HCT116 (cell line): Measurements from ENCODE around the gene VSIG10. TPM values are rescaled to one million over a fixed set of nuclear protein-coding genes. Genes with fewer than 3 reads are reported as not detected.
A peak's percentile ranks its signal among the peaks of the same experiment; 100 is the strongest.

Source experiments
- ATAC-seq: fragments of 200-7000 bp; cut with Tn5 transposase; 2 replicates; pipeline ENCODE4 v1.9.1; 2020; ENCODE audit warnings: mild to moderate bottlenecking, moderate library complexity
- BruUV-seq: library from RNA; stranded (reverse); fragments of 400-500 nt; replicated peaks from 2 replicates; lab custom pipeline; 2021; lab: Mats Ljungman, UMichigan
- CTCF ChIA-PET: fragments of 300-600 bp; sonication (Branson Sonifier 250); formaldehyde crosslinking; loops from one replicate; lab custom pipeline; 2021; ENCODE audit warnings: antibody characterized with exemption; lab: Charles Lee
- POLR2A ChIA-PET: fragments of 300-600, 350-600 bp; sonication (Branson Sonifier 250); formaldehyde crosslinking; loops from one replicate; lab custom pipeline; 2021; ENCODE audit warnings: antibody characterized with exemption; lab: Charles Lee
- RAD21 ChIA-PET, 2 experiments: fragments of 300-600 bp; sonication (Branson Sonifier 250); formaldehyde crosslinking; loops; one replicate each; lab custom pipeline; 2023; ENCODE audit warnings: low total read pairs in 2 of 2; ENCODE audit not compliant: uncharacterized antibody in 2 of 2, unreplicated experiment in 2 of 2, low non-redundant PET in 1 of 2; lab: Charles Lee
- DNase-seq: peaks from one replicate; pipeline ENCODE4 v3.0.0-alpha.2; 2010; ENCODE audit warnings: low read depth, low spot score
- H2AFZ ChIP-seq: fragments of 200-600 bp; shearing (Covaris generic), sonication (generic); 2 replicates; pipeline ENCODE4 v1.6.1; 2017; ENCODE audit warnings: low read depth, mixed run types, mixed read lengths, antibody characterized with exemption, low read length; ENCODE audit not compliant: poor library complexity, severe bottlenecking
- H3K27ac ChIP-seq: 2 replicates; pipeline ENCODE4 v1.5.1; 2012; ENCODE audit warnings: low read depth, low read length
- H3K27me3 ChIP-seq: fragments of 200-600 bp; sonication (generic); 2 replicates; pipeline ENCODE4 v1.6.1; 2016; ENCODE audit warnings: mixed run types, low read length, mixed read lengths; ENCODE audit not compliant: insufficient read depth
- H3K36me3 ChIP-seq, 2 experiments: fragments of 200-500 bp in 1 of 2; fragments of 200-600 bp in 1 of 2; sonication (Bioruptor generic) in 1 of 2; sonication (generic) in 1 of 2; 2 replicates each; pipeline versions ENCODE4 v1.5.1 to v1.6.1; 2014 to 2016; ENCODE audit warnings: low read length in 2 of 2, inconsistent platforms in 1 of 2, mixed read lengths in 1 of 2, mixed run types in 1 of 2; ENCODE audit not compliant: insufficient read depth in 2 of 2, control insufficient read depth in 1 of 2
- H3K4me1 ChIP-seq, 2 experiments: fragments of 200-600 bp in 1 of 2; sonication (generic) in 1 of 2; 2 replicates each; pipeline versions ENCODE4 v1.5.1 to v1.6.1; 2012 to 2017; ENCODE audit warnings: low read length in 2 of 2, inconsistent platforms in 1 of 2, mild to moderate bottlenecking in 1 of 2, mixed read lengths in 1 of 2, mixed run types in 1 of 2, moderate library complexity in 1 of 2; ENCODE audit not compliant: insufficient read depth in 2 of 2, control insufficient read depth in 1 of 2
- H3K4me2 ChIP-seq: fragments of 200-600 bp; sonication (generic); 2 replicates; pipeline ENCODE4 v1.6.1; 2017; ENCODE audit warnings: mixed run types, low read length, mixed read lengths
- H3K4me3 ChIP-seq, 2 experiments: fragments of 200-600 bp in 1 of 2; sonication (generic) in 1 of 2; replicated peaks in 1 of 2; 2 replicates each; pipeline ENCODE4 v1.5.1; 2011 to 2016; ENCODE audit warnings: low read length in 2 of 2, control low read depth in 1 of 2, low read depth in 1 of 2, mild to moderate bottlenecking in 1 of 2, mixed read lengths in 1 of 2, mixed run types in 1 of 2
- H3K79me2 ChIP-seq: fragments of 200-600 bp; sonication (generic); 2 replicates; pipeline ENCODE4 v1.6.1; 2017; ENCODE audit warnings: mild to moderate bottlenecking, mixed run types, low read length, moderate library complexity, mixed read lengths; ENCODE audit not compliant: insufficient read depth
- H3K9ac ChIP-seq: fragments of 200-600 bp; sonication (generic); 2 replicates; pipeline ENCODE4 v1.6.1; 2016; ENCODE audit warnings: low read length, mixed read lengths
- H3K9me2 ChIP-seq: fragments of 200-600 bp; sonication (generic), shearing (Covaris generic); 2 replicates; pipeline ENCODE4 v1.6.1; 2017; ENCODE audit warnings: mixed run types, mild to moderate bottlenecking, moderate library complexity; ENCODE audit not compliant: insufficient read depth
- H3K9me3 ChIP-seq, 2 experiments: fragments of 200-500 bp in 1 of 2; fragments of 200-600 bp in 1 of 2; sonication (Bioruptor generic) in 1 of 2; sonication (generic) in 1 of 2; 2 replicates each; pipeline ENCODE4 v1.6.1; 2014 to 2017; ENCODE audit warnings: low read length in 2 of 2, mixed read lengths in 2 of 2, inconsistent platforms in 1 of 2, low read depth in 1 of 2, mild to moderate bottlenecking in 1 of 2, mixed run types in 1 of 2, moderate library complexity in 1 of 2; ENCODE audit not compliant: control insufficient read depth in 1 of 2, insufficient read depth in 1 of 2
- H4K20me1 ChIP-seq: fragments of 200-600 bp; sonication (generic), shearing (Covaris generic); 2 replicates; pipeline ENCODE4 v1.6.1; 2017; ENCODE audit warnings: mixed run types, mild to moderate bottlenecking, moderate library complexity; ENCODE audit not compliant: insufficient read depth
- CBX3 ChIP-seq: IDR thresholded peaks from 2 replicates; pipeline ENCODE4 v1.6.1; 2012; ENCODE audit warnings: low read depth
- CTCF ChIP-seq, 3 experiments: fragments of 200-600 bp in 1 of 3; sonication (generic) in 1 of 3; IDR thresholded peaks in 2 of 3; conservative IDR thresholded peaks in 1 of 3; 2 replicates each; pipeline ENCODE4 v1.5.1; 2012 to 2017; ENCODE audit warnings: low read depth in 2 of 3, low read length in 2 of 3, antibody characterized with exemption in 1 of 3, borderline replicate concordance in 1 of 3, control low read depth in 1 of 3, mild to moderate bottlenecking in 1 of 3, mixed read lengths in 1 of 3, mixed run types in 1 of 3, moderate library complexity in 1 of 3; ENCODE audit not compliant: insufficient read depth in 1 of 3
- ELF1 ChIP-seq: IDR thresholded peaks from 2 replicates; pipeline ENCODE4 v1.6.1; 2012; ENCODE audit warnings: low read depth, borderline replicate concordance
- EZH2phosphoT487 ChIP-seq: fragments of 200-600 bp; IDR thresholded peaks from 2 replicates; pipeline ENCODE4 v1.6.1; 2018; ENCODE audit warnings: antibody characterized with exemption, borderline replicate concordance
- FOSL1 ChIP-seq: IDR thresholded peaks from 2 replicates; pipeline ENCODE4 v1.6.1; 2012; ENCODE audit warnings: low read depth
- POLR2AphosphoS5 ChIP-seq: IDR thresholded peaks from 2 replicates; pipeline ENCODE4 v1.6.1; 2011; ENCODE audit warnings: mild to moderate bottlenecking, low read depth, low read length, moderate library complexity
- RAD21 ChIP-seq: IDR thresholded peaks from 2 replicates; pipeline ENCODE4 v1.6.1; 2012; ENCODE audit warnings: low read depth, mild to moderate bottlenecking
- TCF7L2 ChIP-seq: IDR thresholded peaks from 2 replicates; pipeline ENCODE4 v1.7.0; 2011; ENCODE audit warnings: borderline replicate concordance, inconsistent platforms; ENCODE audit not compliant: insufficient read depth, insufficient read length; ENCODE audit errors: extremely low read depth
- ZNF274 ChIP-seq: fragments of 200-500 bp; sonication (Bioruptor generic); IDR thresholded peaks from 2 replicates; pipeline ENCODE4 v1.6.1; 2014; ENCODE audit warnings: mild to moderate bottlenecking, low read depth, low read length, inconsistent platforms
- intact Hi-C: fragments of 100-400 bp; cut with micrococcal nuclease; formaldehyde crosslinking; loops from 2 replicates; pipeline ENCODE4 v1.10.0; 2022
- total RNA-seq: library from RNA; stranded (reverse); gene quantifications from one replicate; pipeline ENCODE4 v1.2.1, GENCODE V29; 2021; ENCODE audit not compliant: unreplicated experiment
- TF ChIP-seq, protein P1 (sequence below): IDR thresholded peaks from 2 replicates; pipeline ENCODE4 v1.6.1; 2012
- TF ChIP-seq, protein P2 (sequence below): IDR thresholded peaks from 2 replicates; pipeline ENCODE4 v1.6.1; 2011; ENCODE audit warnings: mild to moderate bottlenecking, low read length, moderate library complexity; ENCODE audit not compliant: insufficient replicate concordance; ENCODE audit errors: extremely low read depth

VSIG10 gene
- total RNA-seq, 1 experiment from 2014 or later = 42.6 TPM

DNA sequence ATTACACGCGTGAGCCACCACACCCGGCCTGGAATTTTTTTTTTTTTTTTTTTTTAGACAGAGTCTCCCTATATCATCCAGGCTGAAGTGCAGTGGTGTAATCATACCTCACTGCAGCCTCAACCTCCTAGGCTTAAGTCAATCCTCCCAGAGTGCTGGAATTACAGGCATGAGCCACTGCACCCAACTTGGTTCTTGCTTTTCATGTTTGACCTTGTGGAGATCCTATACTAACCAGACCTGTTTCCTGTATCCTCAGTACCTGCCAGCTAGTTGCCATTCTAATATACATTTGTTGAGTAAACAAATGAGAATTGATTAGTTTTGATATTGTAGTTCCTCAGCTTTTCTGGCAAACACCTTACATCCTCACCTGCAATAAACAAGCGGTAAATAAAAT, 3.2 kb upstream of the VSIG10 start (continued):
- TF ChIP-seq RAD21 = no peak
- TF ChIP-seq, protein P1, sequence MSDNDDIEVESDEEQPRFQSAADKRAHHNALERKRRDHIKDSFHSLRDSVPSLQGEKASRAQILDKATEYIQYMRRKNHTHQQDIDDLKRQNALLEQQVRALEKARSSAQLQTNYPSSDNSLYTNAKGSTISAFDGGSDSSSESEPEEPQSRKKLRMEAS = no peak
- no peak for TF ChIP-seq CBX3
- TF ChIP-seq ELF1 = no peak
- TF ChIP-seq, all 23 proteins: peak for 0

DNA sequence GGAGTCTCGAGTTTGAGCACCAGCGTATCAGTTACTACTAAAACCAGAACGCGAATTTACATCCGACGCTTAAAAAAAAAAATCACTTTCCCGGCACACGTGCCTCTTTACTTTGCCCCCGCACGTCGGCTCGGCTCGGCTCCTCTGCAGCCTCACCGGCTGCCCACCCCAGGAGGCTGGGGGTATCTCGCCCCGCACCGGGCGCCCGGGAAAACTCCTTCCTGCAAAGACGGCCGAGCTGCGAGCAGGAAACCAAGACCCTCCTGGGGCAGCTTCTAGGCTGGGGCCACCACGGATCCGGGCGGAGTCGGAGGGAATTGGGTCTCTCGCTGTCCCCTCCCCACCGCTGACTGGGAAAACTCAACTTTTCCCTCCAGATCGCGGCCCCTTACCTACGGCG, 610 bp downstream of the VSIG10 start:
- CTCF ChIA-PET = no interaction called here
- no TSS peak for BruUV-seq
- H3K4me2 ChIP-seq = peak overlapping the region; percentile 85
- RAD21 ChIA-PET = no interaction called here
- no peaks in the 10 kb centered on the region for H3K9me2 ChIP-seq
- H3K4me1 ChIP-seq = peaks cover 33 to 51% of the 10 kb centered on the region in 2 experiments
- H4K20me1 ChIP-seq = no peaks in the 10 kb centered on the region
- H3K27me3 ChIP-seq = no peaks in the 10 kb centered on the region
- H2AFZ ChIP-seq = peak overlapping the region; percentile 35
- intact Hi-C loops = loop anchor here (5.0 kb wide), 1 partner anchor 41 kb away; the partner anchor contains the start of gene WSB2
- H3K79me2 ChIP-seq = no peaks in the 10 kb centered on the region
- no peaks in the 10 kb centered on the region for H3K36me3 ChIP-seq
- POLR2A ChIA-PET = no interaction called here
- no peak; the same call in 1 of the 2 replicates for ATAC-seq
- DNase-seq = no peak
- TF ChIP-seq RAD21 (no peak), CTCF (IDR thresholded peaks at IDR 0.05 in 2 of 3, conservative IDR thresholded peaks at IDR 0.05 in 1 of 3; ENCODE audit: borderline replicate concordance in 1 of 3, insufficient read depth in 1 of 3, low read depth in 2 of 3, low read length in 2 of 3) (no peak), EZH2phosphoT487 (no peak), POLR2AphosphoS5 (no peak), ZNF274 (no peak), FOSL1 (no peak), TCF7L2 (no peak)
- TF ChIP-seq, protein P2, sequence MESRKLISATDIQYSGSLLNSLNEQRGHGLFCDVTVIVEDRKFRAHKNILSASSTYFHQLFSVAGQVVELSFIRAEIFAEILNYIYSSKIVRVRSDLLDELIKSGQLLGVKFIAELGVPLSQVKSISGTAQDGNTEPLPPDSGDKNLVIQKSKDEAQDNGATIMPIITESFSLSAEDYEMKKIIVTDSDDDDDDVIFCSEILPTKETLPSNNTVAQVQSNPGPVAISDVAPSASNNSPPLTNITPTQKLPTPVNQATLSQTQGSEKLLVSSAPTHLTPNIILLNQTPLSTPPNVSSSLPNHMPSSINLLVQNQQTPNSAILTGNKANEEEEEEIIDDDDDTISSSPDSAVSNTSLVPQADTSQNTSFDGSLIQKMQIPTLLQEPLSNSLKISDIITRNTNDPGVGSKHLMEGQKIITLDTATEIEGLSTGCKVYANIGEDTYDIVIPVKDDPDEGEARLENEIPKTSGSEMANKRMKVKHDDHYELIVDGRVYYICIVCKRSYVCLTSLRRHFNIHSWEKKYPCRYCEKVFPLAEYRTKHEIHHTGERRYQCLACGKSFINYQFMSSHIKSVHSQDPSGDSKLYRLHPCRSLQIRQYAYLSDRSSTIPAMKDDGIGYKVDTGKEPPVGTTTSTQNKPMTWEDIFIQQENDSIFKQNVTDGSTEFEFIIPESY = no peak
- no peaks in the 10 kb centered on the region for H3K9me3 ChIP-seq
- peak overlapping the region; percentile 95 for H3K27ac ChIP-seq
- peak overlapping the region; percentile 82 for H3K9ac ChIP-seq
- peak overlapping the region; percentile 79 to 83 for H3K4me3 ChIP-seq
